OCI-LY3 (cell line): Measurements from ENCODE around the gene CNTF.

Experiments
- H2AFZ ChIP-seq: fragments of 200-600, 300-600 bp; shearing (Covaris generic); 2 replicates; pipeline ENCODE4 v1.6.0; 2014; ENCODE audit warnings: antibody characterized with exemption, low read depth, low read length
- H3K27ac ChIP-seq: fragments of 200-600, 300-600 bp; sonication (generic); 2 replicates; pipeline ENCODE4 v1.5.1; 2014; ENCODE audit warnings: mild to moderate bottlenecking, low read length, moderate library complexity, mixed read lengths
- H3K27me3 ChIP-seq: fragments of 200-600, 300-600 bp; sonication (generic); 2 replicates; pipeline ENCODE4 v1.6.1; 2014; ENCODE audit warnings: low read depth, low read length, mixed read lengths
- H3K36me3 ChIP-seq: fragments of 200-600, 300-600 bp; sonication (generic); replicated peaks from 2 replicates; pipeline ENCODE3; 2014; ENCODE audit warnings: low read depth, low read length, mixed read lengths
- H3K4me1 ChIP-seq: fragments of 300-600, 200-600 bp; sonication (generic); 2 replicates; pipeline ENCODE4 v1.6.1; 2014; ENCODE audit warnings: low read length, mixed read lengths
- H3K4me2 ChIP-seq: fragments of 200-600, 300-600 bp; sonication (generic); 2 replicates; pipeline ENCODE4 v1.6.1; 2014; ENCODE audit warnings: low read length, mixed read lengths
- H3K4me3 ChIP-seq: fragments of 300-600, 200-600 bp; sonication (generic); 2 replicates; pipeline ENCODE4 v1.5.1; 2014; ENCODE audit warnings: antibody characterized with exemption, mild to moderate bottlenecking, low read length, moderate library complexity
- H3K79me2 ChIP-seq: fragments of 300-600, 200-600 bp; shearing (Covaris generic); 2 replicates; pipeline ENCODE4 v1.6.1; 2014; ENCODE audit warnings: mild to moderate bottlenecking, low read length, mixed read lengths
- H3K9ac ChIP-seq: fragments of 300-600, 200-600 bp; shearing (Covaris generic); 2 replicates; pipeline ENCODE4 v1.6.0; 2014; ENCODE audit warnings: mild to moderate bottlenecking, low read length, moderate library complexity
- H3K9me3 ChIP-seq: fragments of 200-600, 300-600 bp; shearing (Covaris generic); 2 replicates; pipeline ENCODE4 v1.6.1; 2014; ENCODE audit warnings: low read length, mixed read lengths; ENCODE audit not compliant: insufficient read depth
- H4K20me1 ChIP-seq: fragments of 200-600, 300-600 bp; sonication (generic); 2 replicates; pipeline ENCODE4 v1.6.1; 2016; ENCODE audit warnings: low read length, mixed read lengths; ENCODE audit not compliant: insufficient read depth
- EZH2phosphoT487 ChIP-seq: fragments of 200-600 bp; shearing (Covaris generic); IDR thresholded peaks from 2 replicates; pipeline ENCODE4 v1.6.1; 2018; ENCODE audit warnings: antibody characterized with exemption, mixed run types, low read depth
- TF ChIP-seq, protein P1 (sequence below): fragments of 200-600, 300-600 bp; sonication (generic); IDR thresholded peaks from 2 replicates; pipeline ENCODE4 v1.5.1; 2014; ENCODE audit warnings: antibody characterized with exemption, low read length, low read depth

The CNTF gene

DNA sequence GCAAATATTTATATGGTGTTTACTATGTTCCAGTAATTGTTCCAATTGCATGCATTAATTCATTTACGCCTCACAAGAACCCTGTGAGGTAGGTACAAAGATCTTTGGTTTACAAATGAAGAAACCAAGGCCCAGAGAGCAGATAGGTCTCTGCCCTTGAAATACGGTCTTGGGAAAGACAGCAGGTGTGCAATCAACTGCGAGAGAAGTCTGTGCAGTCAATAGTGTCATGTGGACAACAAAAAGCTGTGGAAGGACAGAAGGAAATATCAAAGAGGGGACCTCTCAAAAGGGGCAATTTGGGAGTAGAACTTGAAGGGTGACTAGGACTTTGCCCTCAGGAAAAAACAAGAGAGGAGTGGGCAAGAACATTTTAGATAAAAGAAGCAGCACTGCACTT is 8.9 kb downstream of the CNTF start:
- Histone ChIP-seq H2AFZ (no peak overlapping the region), H3K4me3 (no peak overlapping the region), H3K9me3 (no peaks in the 10 kb centered on the region), H3K79me2 (no peaks in the 10 kb centered on the region), H3K27ac (no peak overlapping the region), H3K9ac (no peak overlapping the region), H3K4me2 (no peak overlapping the region), H3K27me3 (no peaks in the 10 kb centered on the region), H4K20me1 (peaks cover 6% of the 10 kb centered on the region), H3K36me3 (peaks cover 14% of the 10 kb centered on the region), H3K4me1 (no peaks in the 10 kb centered on the region)
- TF ChIP-seq, protein P1, sequence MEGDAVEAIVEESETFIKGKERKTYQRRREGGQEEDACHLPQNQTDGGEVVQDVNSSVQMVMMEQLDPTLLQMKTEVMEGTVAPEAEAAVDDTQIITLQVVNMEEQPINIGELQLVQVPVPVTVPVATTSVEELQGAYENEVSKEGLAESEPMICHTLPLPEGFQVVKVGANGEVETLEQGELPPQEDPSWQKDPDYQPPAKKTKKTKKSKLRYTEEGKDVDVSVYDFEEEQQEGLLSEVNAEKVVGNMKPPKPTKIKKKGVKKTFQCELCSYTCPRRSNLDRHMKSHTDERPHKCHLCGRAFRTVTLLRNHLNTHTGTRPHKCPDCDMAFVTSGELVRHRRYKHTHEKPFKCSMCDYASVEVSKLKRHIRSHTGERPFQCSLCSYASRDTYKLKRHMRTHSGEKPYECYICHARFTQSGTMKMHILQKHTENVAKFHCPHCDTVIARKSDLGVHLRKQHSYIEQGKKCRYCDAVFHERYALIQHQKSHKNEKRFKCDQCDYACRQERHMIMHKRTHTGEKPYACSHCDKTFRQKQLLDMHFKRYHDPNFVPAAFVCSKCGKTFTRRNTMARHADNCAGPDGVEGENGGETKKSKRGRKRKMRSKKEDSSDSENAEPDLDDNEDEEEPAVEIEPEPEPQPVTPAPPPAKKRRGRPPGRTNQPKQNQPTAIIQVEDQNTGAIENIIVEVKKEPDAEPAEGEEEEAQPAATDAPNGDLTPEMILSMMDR = no peak
- no peak for TF ChIP-seq EZH2phosphoT487

DNA sequence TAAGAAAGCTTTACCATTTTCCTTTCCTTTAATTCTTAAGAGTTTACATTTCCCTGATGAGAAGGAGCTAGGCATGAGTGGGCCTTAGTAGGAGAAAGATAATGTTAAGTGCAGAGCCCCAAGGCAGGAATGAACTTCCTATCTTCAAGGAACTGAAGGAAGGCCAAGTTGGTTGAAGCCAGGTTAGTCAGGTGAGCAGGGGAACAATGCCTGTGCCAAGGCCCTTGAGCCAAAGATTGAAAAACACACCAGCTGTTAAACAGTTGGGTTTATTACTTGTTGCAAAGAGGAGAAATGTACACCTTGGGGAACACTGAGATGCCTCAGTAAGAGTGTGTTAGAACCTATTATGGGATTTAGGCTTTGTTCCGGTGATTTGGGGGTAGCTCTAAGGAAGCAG is 10.0 kb downstream of the CNTF start:
- no peaks in the 10 kb centered on the region for H3K79me2 ChIP-seq
- H4K20me1 ChIP-seq = peaks cover 6% of the 10 kb centered on the region
- H3K4me2 ChIP-seq = no peak overlapping the region
- no peak for TF ChIP-seq EZH2phosphoT487
- TF ChIP-seq, protein P1 = no peak
- no peaks in the 10 kb centered on the region for H3K27me3 ChIP-seq
- H3K36me3 ChIP-seq = peaks cover 11% of the 10 kb centered on the region
- H3K9me3 ChIP-seq = no peaks in the 10 kb centered on the region
- no peaks in the 10 kb centered on the region for H3K4me1 ChIP-seq
- H3K27ac ChIP-seq = no peak overlapping the region
- H2AFZ ChIP-seq = no peak overlapping the region
- H3K9ac ChIP-seq = no peak overlapping the region
- no peak overlapping the region for H3K4me3 ChIP-seq

DNA sequence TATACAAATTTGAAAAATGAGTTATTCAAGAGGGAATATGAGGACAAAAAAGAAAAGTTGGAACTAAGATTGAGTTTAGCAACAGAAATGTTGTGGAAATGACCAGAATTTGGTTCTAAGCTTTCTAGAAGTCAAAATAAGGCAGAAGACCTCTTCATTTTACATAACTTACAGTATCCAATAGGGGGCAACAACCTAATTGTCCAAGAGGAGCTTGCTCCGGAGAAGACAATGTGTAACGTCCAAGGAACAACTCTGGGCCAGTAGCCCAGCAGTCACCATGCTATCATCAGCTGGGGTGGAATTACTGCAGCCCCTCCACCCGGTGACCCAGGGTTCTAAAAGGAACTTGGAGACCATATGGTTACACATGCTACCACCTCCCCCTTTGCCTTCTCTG is 14.1 kb downstream of the CNTF start:
- no peak overlapping the region for H2AFZ ChIP-seq
- TF ChIP-seq EZH2phosphoT487 = no peak
- TF ChIP-seq, protein P1 = no peak
- H3K4me3 ChIP-seq = no peak overlapping the region
- H3K79me2 ChIP-seq = no peaks in the 10 kb centered on the region
- no peak overlapping the region for H3K27ac ChIP-seq
- H4K20me1 ChIP-seq = no peaks in the 10 kb centered on the region
- no peaks in the 10 kb centered on the region for H3K9me3 ChIP-seq
- H3K4me2 ChIP-seq = no peak overlapping the region
- H3K4me1 ChIP-seq = peaks cover 13% of the 10 kb centered on the region
- H3K9ac ChIP-seq = no peak overlapping the region
- H3K36me3 ChIP-seq = no peaks in the 10 kb centered on the region
- no peaks in the 10 kb centered on the region for H3K27me3 ChIP-seq

DNA sequence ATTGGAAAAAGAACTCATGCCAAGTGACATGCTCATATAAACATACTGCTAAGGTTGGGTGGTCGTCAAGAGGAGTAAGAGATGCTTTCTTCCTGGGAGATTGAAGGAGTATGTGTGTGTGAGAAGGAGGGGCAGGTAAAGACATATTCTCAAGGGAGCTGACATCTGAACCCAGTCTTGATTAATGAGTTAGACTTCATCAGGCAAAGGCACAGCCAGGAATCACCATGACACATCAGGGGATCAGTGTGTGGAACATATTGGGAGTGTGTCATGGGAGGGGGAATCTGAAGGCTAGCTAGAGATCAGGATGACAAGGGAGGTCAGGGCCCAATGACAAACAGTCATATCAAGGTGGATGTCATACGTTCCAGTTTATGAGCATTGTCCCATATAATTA is 14.9 kb downstream of the CNTF start:
- Histone ChIP-seq H3K9me3 (no peaks in the 10 kb centered on the region), H3K79me2 (no peaks in the 10 kb centered on the region), H3K27ac (no peak overlapping the region), H4K20me1 (no peaks in the 10 kb centered on the region), H3K9ac (no peak overlapping the region), H3K4me1 (peaks cover 13% of the 10 kb centered on the region), H3K4me2 (no peak overlapping the region), H3K27me3 (no peaks in the 10 kb centered on the region), H3K36me3 (no peaks in the 10 kb centered on the region), H2AFZ (no peak overlapping the region), H3K4me3 (no peak overlapping the region)
- TF ChIP-seq, protein P1 = no peak
- TF ChIP-seq EZH2phosphoT487 = no peak
